H9 (cell line): ENCODE results near the gene CCDC159. TPM values are rescaled to one million over a fixed set of nuclear protein-coding genes. Genes with fewer than 3 reads are reported as not detected.

ENCODE experiments used
- DNase-seq: peaks from one replicate; pipeline ENCODE4 v3.0.0-alpha.2; 2017
- H2AFZ ChIP-seq: one replicate; pipeline ENCODE4 v1.6.1; 2013; ENCODE audit warnings: mild to moderate bottlenecking, low read length, control low read depth, moderate library complexity
- H2AK5ac ChIP-seq: 2 replicates; pipeline ENCODE4 v1.6.1; 2013; ENCODE audit warnings: low read length, control low read depth, mixed read lengths; ENCODE audit not compliant: insufficient read length
- H2BK120ac ChIP-seq: one replicate; pipeline ENCODE4 v1.6.1; 2013; ENCODE audit warnings: low read depth, mild to moderate bottlenecking, low read length, control low read depth, inconsistent platforms; ENCODE audit not compliant: poor library complexity, severe bottlenecking
- H2BK12ac ChIP-seq: 2 replicates; pipeline ENCODE4 v1.6.1; 2013; ENCODE audit warnings: low read length, control low read depth, mixed read lengths, low read depth; ENCODE audit not compliant: insufficient read length
- H2BK15ac ChIP-seq: 2 replicates; pipeline ENCODE4 v1.6.1; 2013; ENCODE audit warnings: low read depth, low read length, control low read depth
- H2BK20ac ChIP-seq: one replicate; pipeline ENCODE4 v1.6.1; 2013; ENCODE audit warnings: low read depth, mild to moderate bottlenecking, low read length, control low read depth, inconsistent platforms; ENCODE audit not compliant: poor library complexity, severe bottlenecking
- H2BK5ac ChIP-seq: 2 replicates; pipeline ENCODE4 v1.6.1; 2013; ENCODE audit warnings: low read length, control low read depth, mixed read lengths; ENCODE audit not compliant: insufficient read length
- H3K14ac ChIP-seq: 2 replicates; pipeline ENCODE4 v1.6.1; 2013; ENCODE audit warnings: low read length, control low read depth; ENCODE audit not compliant: insufficient read depth
- H3K18ac ChIP-seq: 2 replicates; pipeline ENCODE4 v1.6.1; 2013; ENCODE audit warnings: low read depth, mild to moderate bottlenecking, mixed read lengths, low read length, control low read depth; ENCODE audit not compliant: insufficient read length
- H3K23ac ChIP-seq: 2 replicates; pipeline ENCODE4 v1.6.1; 2013; ENCODE audit warnings: low read length, control low read depth, mixed read lengths, low read depth; ENCODE audit not compliant: insufficient read length
- H3K23me2 ChIP-seq: 2 replicates; pipeline ENCODE4 v1.6.1; 2013; ENCODE audit warnings: low read depth, mild to moderate bottlenecking, mixed read lengths, low read length, control low read depth; ENCODE audit not compliant: insufficient read length, poor library complexity, severe bottlenecking
- H3K27ac ChIP-seq: 2 replicates; pipeline ENCODE4 v1.5.1; 2013; ENCODE audit warnings: low read length, control low read depth, mixed read lengths, low read depth; ENCODE audit not compliant: insufficient read length
- H3K27me3 ChIP-seq: 2 replicates; pipeline ENCODE4 v1.6.1; 2013; ENCODE audit warnings: low read length, control low read depth, inconsistent platforms; ENCODE audit not compliant: insufficient read depth
- H3K4ac ChIP-seq: 2 replicates; pipeline ENCODE4 v1.6.1; 2013; ENCODE audit warnings: low read depth, mild to moderate bottlenecking, control low read depth, inconsistent platforms, low read length, moderate library complexity
- H3K4me1 ChIP-seq: 2 replicates; pipeline ENCODE4 v1.6.1; 2013; ENCODE audit warnings: low read length, control low read depth, inconsistent platforms; ENCODE audit not compliant: insufficient read depth
- H3K4me2 ChIP-seq: 2 replicates; pipeline ENCODE4 v1.6.1; 2013; ENCODE audit warnings: low read length, control low read depth, mixed read lengths; ENCODE audit not compliant: insufficient read length, insufficient read depth
- H3K56ac ChIP-seq: 2 replicates; pipeline ENCODE4 v1.6.1; 2013; ENCODE audit warnings: low read depth, mild to moderate bottlenecking, mixed read lengths, low read length, control low read depth; ENCODE audit not compliant: insufficient read length
- H3K79me1 ChIP-seq: 2 replicates; pipeline ENCODE4 v1.6.1; 2013; ENCODE audit warnings: low read depth, mild to moderate bottlenecking, moderate library complexity, low read length, control low read depth, inconsistent platforms; ENCODE audit not compliant: insufficient read depth, poor library complexity, severe bottlenecking
- H3K79me2 ChIP-seq: 2 replicates; pipeline ENCODE4 v1.6.1; 2013; ENCODE audit warnings: low read length, control low read depth, inconsistent platforms; ENCODE audit not compliant: insufficient read depth
- H3K9ac ChIP-seq: 2 replicates; pipeline ENCODE4 v1.6.1; 2013; ENCODE audit warnings: low read length, control low read depth, mixed read lengths; ENCODE audit not compliant: insufficient read length; ENCODE audit errors: extremely low read depth
- H3K9me3 ChIP-seq: one replicate; pipeline ENCODE4 v1.6.1; 2013; ENCODE audit warnings: low read depth, low read length, inconsistent platforms; ENCODE audit not compliant: control insufficient read depth
- H3T11ph ChIP-seq: one replicate; pipeline ENCODE4 v1.6.1; 2013; ENCODE audit warnings: mild to moderate bottlenecking, low read length, control low read depth, inconsistent platforms
- H4K20me1 ChIP-seq: one replicate; pipeline ENCODE4 v1.6.1; 2013; ENCODE audit not compliant: control insufficient read depth, insufficient read length, insufficient read depth
- H4K5ac ChIP-seq: 2 replicates; pipeline ENCODE4 v1.6.1; 2013; ENCODE audit warnings: low read depth, mild to moderate bottlenecking, mixed read lengths, low read length, control low read depth; ENCODE audit not compliant: insufficient read length
- H4K8ac ChIP-seq: replicated peaks from 2 replicates; pipeline ENCODE4 v1.6.1; 2013; ENCODE audit warnings: low read length, control low read depth, mixed read lengths, low read depth; ENCODE audit not compliant: insufficient read length
- H4K91ac ChIP-seq: 2 replicates; pipeline ENCODE4 v1.6.1; 2013; ENCODE audit warnings: low read depth, mild to moderate bottlenecking, moderate library complexity, mixed read lengths, low read length, control low read depth; ENCODE audit not compliant: insufficient read length
- H3K27ac Mint-ChIP-seq, 3 experiments: 2 replicates in 2 of 3; 3 replicates in 1 of 3; pipeline ENCODE4 v1.8.0; 2020 to 2021; ENCODE audit warnings: mixed read lengths in 3 of 3, mild to moderate bottlenecking in 1 of 3, moderate library complexity in 1 of 3
- H3K27me3 Mint-ChIP-seq: 2 replicates; pipeline ENCODE4 v1.8.0; 2021; ENCODE audit warnings: low read depth, mild to moderate bottlenecking, moderate library complexity, mixed read lengths
- H3K36me3 Mint-ChIP-seq, 3 experiments: 2 replicates in 2 of 3; 3 replicates in 1 of 3; pipeline ENCODE4 v1.8.0; 2020 to 2021; ENCODE audit warnings: low read depth in 3 of 3, mixed read lengths in 3 of 3; ENCODE audit not compliant: insufficient read depth in 1 of 3
- H3K4me1 Mint-ChIP-seq, 2 experiments: 2 replicates each; pipeline ENCODE4 v1.8.0; 2020; ENCODE audit warnings: mixed read lengths in 2 of 2
- H3K4me3 Mint-ChIP-seq, 2 experiments: 2 replicates in 1 of 2; 3 replicates in 1 of 2; pipeline ENCODE4 v1.8.0; 2020 to 2021; ENCODE audit warnings: mild to moderate bottlenecking in 2 of 2, mixed read lengths in 2 of 2, moderate library complexity in 1 of 2
- H3K9me3 Mint-ChIP-seq, 2 experiments: 2 replicates in 1 of 2; 3 replicates in 1 of 2; pipeline ENCODE4 v1.8.0; 2020; ENCODE audit warnings: mild to moderate bottlenecking in 2 of 2, mixed read lengths in 2 of 2, moderate library complexity in 1 of 2
- WGBS: extraction: QIAGEN DNeasy Blood & Tissue Kit; methylation state at CpG from one replicate; pipeline ENCODE4 v1.1.7; 2013; ENCODE audit warnings: missing lambda C conversion rate, low lambda C conversion rate, mixed read lengths; ENCODE audit not compliant: insufficient read length; ENCODE audit errors: extremely low coverage; 5-methylcytosine and 5-hydroxymethylcytosine counted together
- total RNA-seq: library from RNA; stranded (reverse); gene quantifications from 2 replicates; pipeline ENCODE4 v1.2.1, GENCODE V29; 2021
- TF ChIP-seq, protein P1 (sequence below): fragments of 200-600 bp; sonication (generic); conservative IDR thresholded peaks from 3 replicates; pipeline ENCODE4 v1.8.0; 2021; ENCODE audit warnings: antibody characterized with exemption, mild to moderate bottlenecking

CCDC159 gene
- total RNA-seq, 1 experiment from 2014 or later, result 5.7 TPM

DNA sequence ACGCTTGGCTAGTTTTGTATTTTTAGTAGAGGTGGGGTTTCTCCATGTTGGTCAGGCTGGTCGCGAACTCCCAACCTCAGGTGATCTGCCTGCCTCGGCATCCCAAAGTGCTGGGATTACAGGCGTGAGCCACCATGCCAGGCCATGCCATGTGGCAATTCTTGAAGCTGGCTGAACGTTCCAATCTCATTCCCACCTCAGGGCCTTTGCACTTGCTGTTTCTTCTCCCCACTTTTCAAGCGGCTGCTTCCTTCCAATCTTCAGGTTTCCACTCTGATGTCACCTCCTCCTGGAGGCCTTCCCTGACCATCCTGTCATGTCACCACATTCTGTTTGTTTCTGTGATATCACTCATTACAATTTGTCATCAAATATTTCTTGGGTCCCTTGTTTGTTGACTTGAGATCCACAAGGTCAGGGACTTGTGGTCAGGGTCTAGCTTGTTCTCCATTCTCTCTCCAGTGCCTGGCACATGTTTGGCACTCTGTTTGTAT is 33.6 kb downstream of the CCDC159 start:
- Histone ChIP-seq H3K79me1 (no peaks in the 10 kb centered on the region), H3K4me2 (peak overlapping the region; percentile 71), H2BK5ac (no peak overlapping the region), H3K9ac (no peak overlapping the region), H2BK15ac (no peak overlapping the region), H4K8ac (no peak overlapping the region), H3K23ac (no peak overlapping the region), H3K14ac (no peak overlapping the region), H3K79me2 (no peaks in the 10 kb centered on the region), H2BK20ac (no peak overlapping the region), H3K27me3 (no peaks in the 10 kb centered on the region), H3K56ac (no peak overlapping the region), H2BK120ac (no peak overlapping the region), H2AK5ac (no peak overlapping the region), H4K20me1 (peaks cover 4% of the 10 kb centered on the region), H3K23me2 (peaks cover 18% of the 10 kb centered on the region), H2BK12ac (no peak overlapping the region), H3K27ac (no peak overlapping the region), H4K5ac (no peak overlapping the region), H3K9me3 (no peaks in the 10 kb centered on the region), H4K91ac (no peak overlapping the region), H2AFZ (no peak overlapping the region), H3K4ac (no peak overlapping the region), H3K4me1 (no peaks in the 10 kb centered on the region), H3T11ph (no peak overlapping the region), H3K18ac (no peak overlapping the region)
- Mint-ChIP-seq H3K36me3 (peaks cover 4 to 19% (median 18%) of the 10 kb centered on the region in 3 experiments; a peak in 6 of 7 replicates), H3K9me3 (no peaks in the 10 kb centered on the region), H3K4me3 (peak overlapping the region; percentile 92 to 95), H3K27me3 (peaks cover 2% of the 10 kb centered on the region; the same call in 1 of the 2 replicates), H3K4me1 (peaks cover 15 to 36% of the 10 kb centered on the region in 2 experiments), H3K27ac (no peak overlapping the region; a peak in 2 of 7 replicates)
- TF ChIP-seq, protein P1, sequence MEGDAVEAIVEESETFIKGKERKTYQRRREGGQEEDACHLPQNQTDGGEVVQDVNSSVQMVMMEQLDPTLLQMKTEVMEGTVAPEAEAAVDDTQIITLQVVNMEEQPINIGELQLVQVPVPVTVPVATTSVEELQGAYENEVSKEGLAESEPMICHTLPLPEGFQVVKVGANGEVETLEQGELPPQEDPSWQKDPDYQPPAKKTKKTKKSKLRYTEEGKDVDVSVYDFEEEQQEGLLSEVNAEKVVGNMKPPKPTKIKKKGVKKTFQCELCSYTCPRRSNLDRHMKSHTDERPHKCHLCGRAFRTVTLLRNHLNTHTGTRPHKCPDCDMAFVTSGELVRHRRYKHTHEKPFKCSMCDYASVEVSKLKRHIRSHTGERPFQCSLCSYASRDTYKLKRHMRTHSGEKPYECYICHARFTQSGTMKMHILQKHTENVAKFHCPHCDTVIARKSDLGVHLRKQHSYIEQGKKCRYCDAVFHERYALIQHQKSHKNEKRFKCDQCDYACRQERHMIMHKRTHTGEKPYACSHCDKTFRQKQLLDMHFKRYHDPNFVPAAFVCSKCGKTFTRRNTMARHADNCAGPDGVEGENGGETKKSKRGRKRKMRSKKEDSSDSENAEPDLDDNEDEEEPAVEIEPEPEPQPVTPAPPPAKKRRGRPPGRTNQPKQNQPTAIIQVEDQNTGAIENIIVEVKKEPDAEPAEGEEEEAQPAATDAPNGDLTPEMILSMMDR, result no peak
- DNase-seq, result no peak
- WGBS, result no CpG with 5 or more reads among the region's 7 CpGs
